A549 (cell line): ENCODE measurements around the gene KDM4D.

Experiments
- ESRRA ChIP-seq: fragments of 150-350 bp; IDR thresholded peaks from 2 replicates; pipeline ENCODE4 v1.6.1; 2014; ENCODE audit warnings: mild to moderate bottlenecking, low read length, borderline replicate concordance
- PBX3 ChIP-seq: IDR thresholded peaks from 2 replicates; pipeline ENCODE4 v1.6.1; 2012

GRCh38 chr11:94973099-94973968 is at the start of gene KDM4D, which contains the start of gene CWC15:
- TF ChIP-seq PBX3, result no peak
- TF ChIP-seq ESRRA, result no peak
